HG02571 (cell line): Measurements from ENCODE around the gene NPIPB8.
"Not testable (repeated sequence)": the region's sequence is repeated elsewhere in the genome, so short reads cannot be mapped to it uniquely, and the experiment has no call there.

Source experiments
- ATAC-seq: cut with Tn5 transposase; IDR thresholded peaks from one replicate; pipeline ENCODE4 v1.9.1; 2021; ENCODE audit warnings: mild to moderate bottlenecking, moderate library complexity; ENCODE audit not compliant: unreplicated experiment

NPIPB8 gene

DNA sequence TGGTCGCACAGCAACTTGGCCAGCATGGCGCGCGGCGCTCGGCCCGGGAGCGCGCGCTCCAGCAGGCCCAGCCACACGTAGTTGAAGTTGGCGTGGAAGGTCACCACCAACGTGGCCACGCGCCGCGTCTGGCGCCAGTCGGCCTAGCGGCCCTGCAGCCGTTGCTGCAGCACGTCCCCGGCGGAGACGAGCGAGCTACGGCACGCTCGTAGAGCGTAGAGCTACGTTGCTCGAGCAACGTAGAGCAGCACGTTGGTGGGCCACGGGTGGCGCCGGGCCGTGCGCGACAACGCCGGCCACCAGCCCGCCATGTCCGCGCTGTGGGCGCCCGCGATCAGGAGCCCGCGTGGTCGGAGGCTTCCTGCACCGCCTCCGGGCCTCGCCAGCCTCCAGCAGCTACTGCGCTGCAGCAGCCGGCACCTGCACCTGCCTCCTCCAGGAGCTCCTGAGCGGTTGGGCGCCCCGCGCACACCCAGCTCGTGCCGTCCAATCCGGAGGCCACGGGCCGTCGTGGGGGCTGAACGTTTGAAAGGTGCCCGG, 14.6 kb upstream of the NPIPB8 start:
- no peak for ATAC-seq

DNA sequence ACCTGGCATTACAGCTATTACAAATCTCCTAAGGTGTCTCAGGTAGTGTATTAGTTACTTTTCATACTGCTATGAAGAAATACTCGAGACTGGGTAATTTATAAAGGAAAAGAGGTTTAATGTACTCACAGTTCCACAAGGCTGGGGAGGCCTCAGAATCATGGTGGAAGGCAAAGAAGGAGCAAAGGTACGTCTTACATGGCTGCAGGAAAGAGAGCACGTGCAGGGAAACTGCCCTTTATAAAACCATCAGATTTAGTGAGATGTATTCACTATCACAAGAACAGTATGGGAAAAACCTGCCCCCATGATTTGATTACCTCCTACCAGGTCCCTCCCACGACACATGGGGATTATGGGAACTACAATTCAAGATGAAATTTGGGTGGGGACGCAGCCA, 7.0 kb upstream of the NPIPB8 start:
- not testable (repeated sequence) for ATAC-seq

DNA sequence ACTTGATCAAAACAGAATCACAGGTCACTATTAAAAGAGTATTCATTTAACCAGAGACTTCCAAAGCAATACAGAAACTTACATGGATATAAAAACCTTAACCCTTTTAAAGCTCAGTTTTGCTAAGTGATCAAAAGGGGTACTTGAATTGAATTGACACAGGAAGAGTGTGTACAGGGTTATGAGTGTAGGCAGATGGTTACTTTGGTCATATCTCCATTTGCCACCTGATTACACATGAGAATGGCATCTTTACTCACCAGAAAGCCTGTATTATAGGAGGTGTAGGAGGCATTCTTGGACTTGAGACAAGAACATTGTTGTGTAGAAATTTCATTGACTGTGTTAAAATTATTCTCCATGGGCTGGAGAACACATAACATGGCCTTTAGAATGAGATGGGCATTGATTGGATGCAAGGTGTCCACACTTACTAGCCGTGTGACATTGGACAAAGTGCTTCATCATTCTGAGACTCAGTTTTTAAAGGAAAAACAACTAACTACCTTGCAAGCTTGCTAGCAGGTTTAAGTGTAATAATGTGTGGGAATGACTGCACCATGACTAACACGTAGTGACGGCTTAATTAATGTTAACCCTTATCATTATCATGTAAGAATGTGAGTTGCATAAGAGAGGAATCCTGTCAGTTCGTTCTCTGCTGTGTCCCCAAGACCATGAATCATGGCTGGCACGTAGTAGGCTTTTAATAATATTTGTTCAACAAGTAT, 1.6 kb upstream of the NPIPB8 start:
- ATAC-seq: not testable (repeated sequence)

DNA sequence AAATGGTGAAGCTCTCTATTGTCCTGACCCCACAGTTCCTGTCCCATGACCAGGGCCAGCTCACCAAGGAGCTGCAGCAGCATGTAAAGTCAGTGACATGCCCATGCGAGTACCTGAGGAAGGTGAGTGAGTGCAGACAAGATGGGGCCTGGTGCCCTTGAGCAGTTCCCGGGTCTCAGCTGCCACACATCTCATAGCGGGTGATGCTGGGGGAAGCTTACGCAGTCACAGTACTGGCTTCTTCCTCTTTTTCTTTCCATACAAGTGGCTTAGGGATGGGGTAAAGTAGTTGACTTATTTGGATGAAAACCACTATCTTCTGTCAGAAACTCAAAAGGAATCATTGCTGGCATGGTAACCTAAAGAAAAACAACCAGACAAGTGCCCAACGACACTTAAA, 494 bp downstream of the NPIPB8 start:
- not testable (repeated sequence) for ATAC-seq

DNA sequence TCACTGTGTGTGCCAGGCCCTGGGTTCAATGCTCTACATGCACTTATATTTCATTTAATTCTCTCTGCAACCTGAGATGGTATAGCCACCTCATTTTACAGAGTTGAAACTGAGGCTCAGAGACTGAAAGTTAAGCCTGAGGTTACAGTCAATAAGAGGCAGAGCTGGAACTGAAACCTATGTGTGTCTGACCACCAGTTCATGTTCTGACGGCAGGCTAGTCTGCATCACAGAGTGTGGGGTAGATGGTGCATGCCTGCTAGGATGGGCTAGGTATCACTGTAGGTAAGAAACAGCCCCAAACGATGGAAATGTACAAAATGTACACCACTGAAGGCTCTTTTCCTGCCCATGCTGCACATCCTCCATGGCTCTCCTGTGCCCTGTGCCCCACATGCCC, 2.1 kb downstream of the NPIPB8 start:
- ATAC-seq: not testable (repeated sequence)

DNA sequence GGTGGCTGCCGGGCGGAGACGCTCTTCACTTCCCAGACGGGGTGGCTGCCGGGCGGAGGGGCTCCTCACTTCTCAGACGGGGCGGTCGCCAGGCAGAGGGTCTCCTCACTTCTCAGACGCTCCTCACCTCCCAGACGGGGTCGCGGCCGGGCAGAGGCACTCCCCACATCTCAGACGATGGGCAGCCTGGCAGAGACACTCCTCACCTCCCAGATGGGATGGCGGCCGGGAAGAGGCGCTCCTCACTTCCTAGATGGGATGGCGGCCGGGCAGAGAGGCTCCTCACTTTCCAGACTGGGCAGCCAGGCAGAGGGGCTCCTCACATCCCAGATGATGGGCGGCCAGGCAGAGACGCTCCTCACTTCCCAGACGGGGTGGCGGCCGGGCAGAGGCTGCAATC, 28.4 kb downstream of the NPIPB8 start:
- ATAC-seq: not testable (repeated sequence)

DNA sequence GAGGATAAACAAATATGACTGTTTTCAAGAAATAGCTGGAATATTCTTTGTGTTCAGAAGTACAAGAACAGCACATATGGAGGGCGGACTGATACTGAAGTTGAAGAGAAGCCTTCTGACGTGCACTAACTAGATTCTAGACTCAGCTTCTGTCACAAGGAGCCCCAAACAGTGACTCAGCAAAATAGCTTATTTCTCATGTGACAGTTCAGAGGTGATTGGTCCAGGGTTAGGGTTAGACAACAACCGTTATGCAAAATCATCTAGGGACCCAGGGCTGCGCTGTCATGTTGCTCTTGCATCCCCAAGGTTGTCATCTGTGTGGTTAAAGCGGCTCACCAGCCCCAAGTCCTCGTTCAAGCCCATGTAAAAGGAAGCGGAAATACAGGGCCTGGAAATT, 29.6 kb downstream of the NPIPB8 start:
- ATAC-seq: not testable (repeated sequence)

DNA sequence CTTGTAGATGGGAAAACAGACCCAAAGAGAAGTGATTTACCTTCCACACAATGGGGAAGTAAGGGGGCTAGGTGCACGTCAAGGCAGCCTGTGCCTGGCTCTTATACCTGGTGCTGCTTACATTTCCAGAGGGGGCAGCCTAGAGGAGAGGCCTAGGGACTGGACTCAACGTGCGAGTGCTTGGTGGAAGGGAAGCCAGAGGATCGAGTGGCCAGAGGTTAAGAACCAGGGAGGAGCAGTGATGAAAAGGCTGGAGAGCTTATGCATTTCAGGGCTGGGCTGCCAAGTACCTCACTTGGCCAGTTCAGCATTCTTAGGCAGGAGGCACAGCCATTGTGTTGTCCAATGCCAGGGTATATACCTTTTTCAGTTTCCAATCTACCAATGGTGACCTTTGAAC, 30.3 kb downstream of the NPIPB8 start:
- not testable (repeated sequence) for ATAC-seq

DNA sequence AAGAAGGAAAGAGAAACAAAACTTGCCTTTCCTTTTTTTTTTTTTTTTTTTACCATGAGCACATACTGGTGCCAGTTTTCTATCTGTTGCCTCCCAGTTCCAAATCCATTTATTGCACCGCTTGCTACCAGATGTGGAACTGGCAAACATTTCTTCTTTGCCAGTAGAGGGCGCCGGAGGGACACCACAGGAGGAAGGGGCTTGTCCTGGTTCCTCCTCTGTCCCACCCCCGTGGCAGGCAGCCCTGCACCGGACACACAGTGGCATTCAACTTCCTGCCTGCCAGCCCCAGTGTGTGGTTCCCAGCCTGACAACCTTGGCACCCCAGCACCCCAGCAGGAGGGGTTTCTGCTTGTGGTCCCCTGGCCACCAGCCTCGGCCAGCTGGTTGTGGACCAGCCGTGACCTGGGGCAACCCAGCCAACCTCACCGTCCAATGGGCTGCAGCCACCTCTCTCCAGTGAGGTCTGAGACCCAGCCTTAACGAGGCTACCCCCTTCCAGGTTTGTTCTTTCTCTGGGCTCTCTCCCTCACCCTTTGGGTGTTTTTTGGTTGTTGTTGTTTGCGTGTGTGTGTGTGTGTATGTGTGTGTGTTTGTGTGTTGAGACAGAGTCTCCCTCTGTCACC, 50.6 kb downstream of the NPIPB8 start:
- ATAC-seq: not testable (repeated sequence)

DNA sequence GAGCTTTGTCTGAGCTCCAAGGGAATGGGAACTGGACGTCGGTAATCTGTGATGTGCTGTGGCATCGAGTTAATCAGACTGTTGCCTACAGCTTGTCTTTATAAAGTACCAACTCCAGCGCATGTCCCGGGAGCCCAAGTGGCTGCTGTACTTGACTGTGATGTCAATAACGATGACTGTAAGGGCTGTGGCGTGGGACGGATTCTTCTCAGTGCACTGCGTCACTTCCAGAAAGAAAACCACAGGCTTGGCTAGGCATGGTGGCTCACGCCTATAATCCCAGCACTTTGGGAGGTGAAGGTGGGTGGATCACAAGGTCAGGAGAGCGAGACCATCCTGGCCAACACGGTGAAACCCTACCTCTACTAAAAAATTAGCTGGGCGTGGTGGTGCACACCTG, 51.6 kb downstream of the NPIPB8 start:
- not testable (repeated sequence) for ATAC-seq

DNA sequence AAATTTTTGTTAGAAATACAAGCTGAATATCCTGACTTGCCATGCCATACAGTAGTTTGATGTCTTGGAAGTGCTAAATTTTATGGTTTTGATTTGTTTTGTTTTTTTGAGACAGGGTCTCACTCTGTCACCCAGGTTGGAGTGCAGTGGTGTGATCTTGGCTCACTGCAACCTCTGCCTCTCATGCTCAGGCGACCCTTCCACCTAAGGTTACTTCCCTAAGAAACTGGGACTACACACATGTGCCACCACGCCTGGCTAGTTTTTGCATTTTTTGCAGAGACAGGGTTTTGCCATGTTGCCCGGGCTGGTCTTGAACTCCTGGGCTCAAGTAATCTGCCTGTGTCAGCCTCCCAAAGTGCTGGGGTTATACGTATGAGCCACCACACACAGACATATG, 53.9 kb downstream of the NPIPB8 start:
- not testable (repeated sequence) for ATAC-seq

DNA sequence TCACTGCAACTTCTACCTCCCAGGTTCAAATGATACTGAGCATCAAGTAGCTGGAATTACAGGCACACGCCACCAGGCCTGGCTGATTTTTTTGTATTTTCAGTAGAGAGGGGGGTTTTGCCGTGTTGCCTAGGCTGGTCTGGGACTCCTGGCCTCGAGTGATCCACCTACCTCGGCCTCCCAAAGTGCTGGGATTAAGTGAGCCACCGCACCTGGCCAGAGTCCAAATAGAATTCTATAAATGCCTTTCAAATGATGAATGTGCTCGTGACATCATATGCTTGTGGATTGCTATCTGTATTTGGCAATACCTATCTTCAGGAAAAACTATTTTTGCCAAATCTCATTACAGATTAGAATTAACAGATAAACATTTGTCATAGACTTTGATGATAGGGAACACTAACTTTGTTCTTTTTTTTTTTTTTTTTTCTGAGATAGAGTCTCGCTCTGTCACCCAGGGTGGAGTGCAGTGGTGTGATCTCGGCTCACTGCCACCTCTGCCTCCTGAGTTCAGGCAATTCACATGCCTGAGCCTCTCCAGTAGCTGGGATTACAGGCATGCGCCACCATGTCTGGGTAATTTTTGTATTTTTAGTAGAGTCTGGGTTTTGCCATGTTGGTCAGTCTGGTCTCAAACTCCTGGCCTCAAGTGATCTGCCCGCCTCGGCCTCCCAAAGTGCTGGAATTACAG, 55.5 kb downstream of the NPIPB8 start:
- ATAC-seq: not testable (repeated sequence)

DNA sequence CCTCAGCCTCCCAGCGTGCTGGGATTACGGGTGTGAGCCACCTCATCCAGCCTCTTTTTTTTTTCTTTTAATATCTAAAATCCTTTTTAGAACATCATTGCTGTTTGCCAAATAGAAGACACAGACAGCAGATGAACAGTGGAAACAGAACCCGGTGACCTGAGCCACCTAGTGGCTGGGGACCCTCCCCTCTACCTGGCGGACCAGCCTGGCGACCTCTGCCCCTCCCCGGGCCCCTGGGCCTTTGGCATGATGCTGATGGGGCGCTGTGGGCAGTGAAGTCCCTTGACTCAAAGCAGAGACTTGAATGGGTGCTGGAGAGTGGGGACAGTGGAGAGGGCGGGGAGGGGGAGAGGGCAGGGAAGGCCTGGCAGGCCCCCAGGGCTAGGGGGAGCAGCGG, 61.9 kb downstream of the NPIPB8 start:
- ATAC-seq: not testable (repeated sequence)

DNA sequence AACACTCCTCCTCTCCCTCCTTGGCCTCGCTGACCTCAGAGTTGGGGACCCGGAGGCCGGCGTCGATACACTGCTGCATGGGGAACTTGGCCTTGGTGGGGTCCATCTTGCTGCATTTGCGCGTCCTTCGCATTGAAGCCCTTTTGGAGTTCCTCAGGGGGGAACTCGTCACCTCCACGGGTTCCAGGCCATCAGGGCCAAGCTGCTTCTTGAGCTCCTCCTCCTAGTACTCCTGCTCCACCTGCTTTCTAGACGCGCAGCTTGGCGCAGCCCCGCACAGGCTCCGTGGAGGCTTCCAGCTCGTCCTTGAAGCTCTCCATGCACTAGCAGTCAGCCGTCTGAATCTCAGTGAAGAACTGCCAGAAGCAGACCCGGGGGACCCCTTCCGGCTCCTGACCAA, 62.5 kb downstream of the NPIPB8 start:
- ATAC-seq: not testable (repeated sequence)

DNA sequence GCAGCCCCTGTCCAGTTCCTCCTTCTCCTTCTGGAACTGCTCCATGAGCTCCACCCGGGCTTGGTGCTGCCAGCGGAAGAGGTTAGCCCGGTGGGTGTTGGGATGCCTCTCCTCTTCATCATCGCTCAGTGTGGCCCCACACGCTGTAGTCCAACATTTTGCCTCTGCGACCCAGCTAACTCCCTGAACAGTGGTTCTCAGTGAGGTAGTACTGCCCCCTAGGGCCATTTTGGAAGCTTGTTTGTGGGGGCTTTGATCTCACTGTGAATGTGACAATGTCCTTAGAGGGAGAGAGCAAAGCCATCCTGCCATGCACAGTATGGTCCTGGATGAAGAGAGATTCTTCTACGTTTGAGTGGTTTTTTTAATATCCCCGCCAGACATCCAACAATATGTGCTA, 63.5 kb downstream of the NPIPB8 start:
- not testable (repeated sequence) for ATAC-seq

DNA sequence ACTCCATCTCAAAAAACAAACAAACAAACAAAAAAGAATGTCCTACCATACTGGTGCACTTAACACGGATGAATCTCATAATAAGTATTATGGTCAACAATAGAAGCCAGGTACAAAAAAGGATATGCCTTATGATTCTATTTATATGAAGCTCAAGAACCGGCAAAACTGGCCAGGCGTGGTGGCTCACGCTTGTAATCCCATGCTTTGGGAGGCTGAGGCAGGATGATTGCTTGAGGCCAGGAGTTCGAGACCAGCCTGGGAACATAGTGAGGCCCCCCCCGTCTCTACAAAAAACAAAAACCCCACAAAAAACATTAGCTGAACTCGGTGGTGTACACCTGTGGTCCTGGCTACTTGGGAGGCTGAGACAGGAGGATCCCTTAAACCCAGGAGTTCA, 66.4 kb downstream of the NPIPB8 start:
- ATAC-seq: not testable (repeated sequence)
